Measurements from ENCODE around the gene RSPO3.

GRCh38 chr6:127120023-127120786 lies 1.7 kb downstream of the RSPO3 start:
- TF ChIP-seq CTCF (IDR thresholded peaks at IDR 0.05) = no peak
- TF ChIP-seq POLR2A (IDR thresholded peaks at IDR 0.05) = no peak

All from Peyer's patch (tissue), 4 donors.